Heart left ventricle (tissue), 16 donors: Measurements from ENCODE around the gene C17orf100. TPM values are rescaled to one million over a fixed set of nuclear protein-coding genes. Genes with fewer than 3 reads are reported as not detected.
A peak's percentile ranks its signal among the peaks of the same experiment; 100 is the strongest.

Experiments used
- ATAC-seq, 4 donors: fragments of 200-7000 bp; cut with Tn5 transposase; one replicate each; pipeline ENCODE4 v1.9.1; 2020 to 2022; ENCODE audit warnings: moderate library complexity in 4 of 4, mild to moderate bottlenecking in 3 of 4, moderate number of reproducible peaks in 1 of 4
- DNase-seq, 5 donors: peaks; one replicate each; pipeline ENCODE4 v3.0.0-alpha.2; 2020
- H3K27ac ChIP-seq, 12 donors: fragments of 200-600 bp; sonication (generic) in 4 of 12; one replicate each; pipeline versions ENCODE4 v1.5.0 to v1.8.0; 2016 to 2022; ENCODE audit warnings: mild to moderate bottlenecking in 2 of 12
- H3K27me3 ChIP-seq, 9 donors: fragments of 200-600 bp; sonication (generic) in 2 of 9; one replicate each; pipeline versions ENCODE4 v1.5.1 to v1.8.0; 2016 to 2022; ENCODE audit warnings: mild to moderate bottlenecking in 3 of 9
- H3K36me3 ChIP-seq, 9 donors: fragments of 200-600 bp; sonication (generic) in 2 of 9; one replicate each; pipeline versions ENCODE4 v1.5.0 to v1.8.0; 2018 to 2022; ENCODE audit warnings: mild to moderate bottlenecking in 2 of 9
- H3K4me1 ChIP-seq, 12 donors: fragments of 200-600 bp; sonication (generic) in 4 of 12; one replicate each; pipeline versions ENCODE4 v1.5.0 to v1.8.0; 2016 to 2022; ENCODE audit warnings: mild to moderate bottlenecking in 3 of 12
- H3K4me3 ChIP-seq, 12 donors: fragments of 200-600 bp; sonication (generic) in 4 of 12; one replicate each; pipeline versions ENCODE4 v1.5.0 to v1.8.0; 2017 to 2022; ENCODE audit warnings: mild to moderate bottlenecking in 9 of 12, moderate library complexity in 4 of 12
- H3K9me3 ChIP-seq, 12 donors: fragments of 200-600 bp; sonication (generic) in 4 of 12; one replicate each; pipeline versions ENCODE4 v1.5.0 to v1.8.0; 2016 to 2022; ENCODE audit warnings: mild to moderate bottlenecking in 1 of 12
- POLR2A ChIP-seq, 2 donors: fragments of 450-650 bp; IDR thresholded peaks; one replicate each; pipeline ENCODE4 v1.6.1; 2017; ENCODE audit warnings: antibody characterized with exemption in 2 of 2, mild to moderate bottlenecking in 2 of 2, moderate library complexity in 2 of 2
- WGBS, 4 donors: extraction: QIAGEN DNeasy Blood & Tissue Kit in 2 of 4; methylation state at CpG; one replicate each; pipeline versions ENCODE4 v1.1.5 to v1.1.7; 2013 to 2018; 5-methylcytosine and 5-hydroxymethylcytosine counted together
- intact Hi-C, 10 donors: fragments of 100-400 bp; cut with DNase I; formaldehyde crosslinking; loops; one replicate each; pipeline versions ENCODE4 v1.11.1 to v1.14.2; 2022
- polyA plus RNA-seq, 2 donors: library from polyadenylated mRNA; stranded (reverse); fragments of 200-250 nt; gene quantifications; one replicate each; pipeline ENCODE4 v1.2.3, GENCODE V29; 2013
- total RNA-seq, 9 donors: library from RNA; depleted of rRNA in 2 of 9; stranded (reverse); fragments of >200 nt in 2 of 9; fragmentation: NEBNext Ultra II Directional in 3 of 9; extraction: Animal tissue kit (Norgen Biotek cat#: 25700) in 3 of 9; gene quantifications; one replicate each; pipeline versions ENCODE4 v1.1.0 to v1.2.4, GENCODE V29; 2016 to 2023
- TF ChIP-seq, protein P1 (sequence below), 12 donors: fragments of 200-600 bp; sonication (generic) in 4 of 12; IDR thresholded peaks; one replicate each; pipeline versions ENCODE4 v1.5.0 to v1.8.0; 2018 to 2022; ENCODE audit warnings: antibody characterized with exemption in 12 of 12, mild to moderate bottlenecking in 5 of 12
- donor health status: ischemic (EF 13 %, LVEDD 7.1; RV severe dilation, severe dysfunction).
- donor health status: healthy with polysubstance abuse.
- donor health status: DM: no; HTN: yes; CAD: no.
- donor health status: DM: no; HTN: no; CAD: no.
- donor health status: ischemic (EF 25% LVEDD 6.9; RV normal size, moderate dysfunction).
- donor health status: ischemic (EF 25% LVEDD 5.7; RV mildly dilated, moderate dysfunction).
- donor health status: healthy.
- donor health status: DM: yes; HTN: yes; CAD: no.
- donor health status: ischemic (EF 35%, LVEDD 5.7; RV mildly dilated, moderate dysfunction).
- donor health status: nonischemic (EF 11% LVEDD 7.7; RV severe dilation, severe dysfunction).
- donor health status: DM: yes; HTN: yes; CAD: no.
- donor health status: PGD.
- donor health status: ischemic (EF 29% LVEDD 5.4; RV normal size, mild dysfunction).
- donor health status: nonischemic (EF 23%, LVEDD 6.1; RV moderate dilation, normal function).

Gene C17orf100
- total and polyA plus RNA-seq, 11 donors: 0.30 to 0.86 (median 0.59) TPM

GRCh38 chr17:6670999-6671398, 19.4 kb downstream of the C17orf100 start:
- Histone ChIP-seq H3K27ac (no peak overlapping the region), H3K9me3 (no peaks in the 10 kb centered on the region), H3K4me1 (peaks cover 0 to 3% (median 0%) of the 10 kb centered on the region in 12 donors), H3K4me3 (no peak overlapping the region), H3K36me3 (no peaks in the 10 kb centered on the region), H3K27me3 (peaks cover 0 to 25% (median 4%) of the 10 kb centered on the region in 9 donors)
- DNase-seq: no peak
- WGBS, 4 donors: 74 to 89% (median 88%) methylated on average over 6 of the region's 6 CpGs
- intact Hi-C loops: no loop called here
- TF ChIP-seq, protein P1, sequence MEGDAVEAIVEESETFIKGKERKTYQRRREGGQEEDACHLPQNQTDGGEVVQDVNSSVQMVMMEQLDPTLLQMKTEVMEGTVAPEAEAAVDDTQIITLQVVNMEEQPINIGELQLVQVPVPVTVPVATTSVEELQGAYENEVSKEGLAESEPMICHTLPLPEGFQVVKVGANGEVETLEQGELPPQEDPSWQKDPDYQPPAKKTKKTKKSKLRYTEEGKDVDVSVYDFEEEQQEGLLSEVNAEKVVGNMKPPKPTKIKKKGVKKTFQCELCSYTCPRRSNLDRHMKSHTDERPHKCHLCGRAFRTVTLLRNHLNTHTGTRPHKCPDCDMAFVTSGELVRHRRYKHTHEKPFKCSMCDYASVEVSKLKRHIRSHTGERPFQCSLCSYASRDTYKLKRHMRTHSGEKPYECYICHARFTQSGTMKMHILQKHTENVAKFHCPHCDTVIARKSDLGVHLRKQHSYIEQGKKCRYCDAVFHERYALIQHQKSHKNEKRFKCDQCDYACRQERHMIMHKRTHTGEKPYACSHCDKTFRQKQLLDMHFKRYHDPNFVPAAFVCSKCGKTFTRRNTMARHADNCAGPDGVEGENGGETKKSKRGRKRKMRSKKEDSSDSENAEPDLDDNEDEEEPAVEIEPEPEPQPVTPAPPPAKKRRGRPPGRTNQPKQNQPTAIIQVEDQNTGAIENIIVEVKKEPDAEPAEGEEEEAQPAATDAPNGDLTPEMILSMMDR (IDR thresholded peaks at IDR 0.05): no peak
- no peak for TF ChIP-seq POLR2A (IDR thresholded peaks at IDR 0.05)
- ATAC-seq: peak in 1 of 4 donors; percentile 21

GRCh38 chr17:6671431-6671830, 19.9 kb downstream of the C17orf100 start:
- intact Hi-C loops: no loop called here
- no peak for ATAC-seq
- Histone ChIP-seq H3K36me3 (no peaks in the 10 kb centered on the region), H3K4me1 (no peaks in the 10 kb centered on the region), H3K9me3 (no peaks in the 10 kb centered on the region), H3K27ac (no peak overlapping the region), H3K4me3 (no peak overlapping the region), H3K27me3 (peaks cover 0 to 25% (median 4%) of the 10 kb centered on the region in 9 donors)
- 72 to 84% (median 81%) methylated on average over 4 to 7 of the region's 7 CpGs for WGBS, 4 donors
- DNase-seq: no peak
- no peak for TF ChIP-seq POLR2A (IDR thresholded peaks at IDR 0.05)
- TF ChIP-seq, protein P1 (IDR thresholded peaks at IDR 0.05): no peak

DNA sequence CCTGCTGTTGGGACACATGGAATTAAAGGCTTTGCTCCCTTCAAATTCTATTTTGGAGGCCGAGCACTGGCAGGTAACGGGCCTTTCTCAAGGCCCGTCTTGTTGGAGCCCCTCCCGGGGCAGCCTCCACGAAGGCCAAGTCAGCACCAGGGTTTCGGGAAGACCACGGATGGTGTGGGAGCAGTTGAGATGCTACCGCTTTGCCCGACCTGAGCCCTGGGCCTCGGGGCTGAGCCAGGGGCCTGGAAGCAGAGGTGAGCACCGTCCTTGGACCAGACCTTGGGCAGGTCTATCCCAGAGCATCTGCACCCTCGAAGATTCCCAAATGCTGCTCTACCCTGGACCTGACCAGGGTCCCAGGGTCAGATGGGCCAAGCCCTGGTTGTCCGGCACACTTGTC, 23.0 kb downstream of the C17orf100 start:
- WGBS, 4 donors: 91 to 95% (median 93%) methylated on average over 13 of the region's 13 CpGs
- Histone ChIP-seq H3K27me3 (peaks cover 0 to 46% (median 5%) of the 10 kb centered on the region in 9 donors), H3K4me1 (no peaks in the 10 kb centered on the region), H3K27ac (no peak overlapping the region), H3K36me3 (no peaks in the 10 kb centered on the region), H3K9me3 (no peaks in the 10 kb centered on the region), H3K4me3 (no peak overlapping the region)
- no peak for DNase-seq
- no peak for ATAC-seq
- intact Hi-C loops: no loop called here
- TF ChIP-seq, protein P1 (IDR thresholded peaks at IDR 0.05): no peak
- no peak for TF ChIP-seq POLR2A (IDR thresholded peaks at IDR 0.05)

GRCh38 chr17:6675201-6675825, 23.8 kb downstream of the C17orf100 start:
- no peak for TF ChIP-seq POLR2A (IDR thresholded peaks at IDR 0.05)
- TF ChIP-seq, protein P1 (IDR thresholded peaks at IDR 0.05): no peak
- DNase-seq (no peak), ATAC-seq (peak in 1 of 4 donors; percentile 23)
- Histone ChIP-seq H3K27ac (no peak overlapping the region), H3K36me3 (no peaks in the 10 kb centered on the region), H3K9me3 (no peaks in the 10 kb centered on the region), H3K4me1 (no peaks in the 10 kb centered on the region), H3K4me3 (no peak overlapping the region), H3K27me3 (peaks cover 0 to 49% (median 5%) of the 10 kb centered on the region in 9 donors)
- intact Hi-C loops: no loop called here
- WGBS, 4 donors: 70 to 76% (median 73%) methylated on average over 9 to 11 of the region's 11 CpGs
